A549 treated with ZK216348 at 1 μM for 4 hours (cell line): Measurements from ENCODE around the gene CLNS1A. TPM values are rescaled to one million over a fixed set of nuclear protein-coding genes. Genes with fewer than 3 reads are reported as not detected.

ENCODE experiments used
- total RNA-seq: library from RNA; stranded (reverse); fragments of 200-300 nt; extraction: Qiagen RNA extraction; gene quantifications from 5 replicates; pipeline ENCODE4 v1.2.3, GENCODE V29; 2022; ENCODE audit warnings: low read depth

Gene CLNS1A
- total RNA-seq = 149 to 218 TPM (median 154 TPM) in 5 replicates

GRCh38 chr11:77637345-77638165 lies at the start of gene CLNS1A:
Gene CLNS1A (minus strand): TSS chr11:77637794. CDS start chr11:77637714, 80 bp downstream.

GRCh38 chr11:77589521-77590193 lies 47.9 kb downstream of the CLNS1A start, which contains the start of gene AQP11:
Gene AQP11 (plus strand): TSS chr11:77589953. CDS start chr11:77589993, 40 bp downstream.

Other genes starting within 250 kb of the CLNS1A start
- 22.4 to 25.1 TPM (median 23.4 TPM) in 5 replicates for gene PAK1, start 163.7 kb downstream of the CLNS1A start, total RNA-seq
- gene AQP11, start 47.8 kb downstream of the CLNS1A start, total RNA-seq = 0.98 to 2.6 TPM (median 2.1 TPM) in 5 replicates
- gene RSF1, start 182.9 kb upstream of the CLNS1A start, total RNA-seq = 12.6 to 22.2 TPM (median 16.1 TPM) in 5 replicates
- 26.6 to 37.2 TPM (median 26.9 TPM) in 5 replicates for gene AAMDC, start 183.3 kb upstream of the CLNS1A start, total RNA-seq